HG03066 (cell line): ENCODE measurements around the gene C11orf91.

Source experiments
- ATAC-seq: cut with Tn5 transposase; IDR thresholded peaks from one replicate; pipeline ENCODE4 v1.9.1; 2021; ENCODE audit warnings: low read depth; ENCODE audit not compliant: unreplicated experiment

C11orf91 gene

DNA sequence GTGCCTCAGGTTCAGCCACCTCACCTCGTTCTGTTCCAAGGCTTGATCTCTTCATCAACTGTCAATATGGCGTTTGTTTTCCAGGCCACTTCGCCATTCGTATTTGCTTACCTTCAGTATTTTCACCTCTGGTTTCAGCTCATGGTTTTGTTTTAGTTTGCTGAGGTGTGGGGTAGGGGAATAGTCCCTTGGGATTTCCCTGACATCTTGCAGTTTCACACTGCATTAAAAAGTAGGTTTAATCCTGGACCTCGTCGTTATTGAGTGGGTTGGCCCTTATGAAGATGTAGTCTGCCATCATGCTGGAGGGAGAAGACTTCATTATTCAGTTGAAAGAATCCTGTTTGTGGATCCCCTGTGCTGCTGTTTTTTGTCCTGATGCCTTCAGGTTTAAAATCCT lies 46.0 kb downstream of the C11orf91 start:
- no peak for ATAC-seq

DNA sequence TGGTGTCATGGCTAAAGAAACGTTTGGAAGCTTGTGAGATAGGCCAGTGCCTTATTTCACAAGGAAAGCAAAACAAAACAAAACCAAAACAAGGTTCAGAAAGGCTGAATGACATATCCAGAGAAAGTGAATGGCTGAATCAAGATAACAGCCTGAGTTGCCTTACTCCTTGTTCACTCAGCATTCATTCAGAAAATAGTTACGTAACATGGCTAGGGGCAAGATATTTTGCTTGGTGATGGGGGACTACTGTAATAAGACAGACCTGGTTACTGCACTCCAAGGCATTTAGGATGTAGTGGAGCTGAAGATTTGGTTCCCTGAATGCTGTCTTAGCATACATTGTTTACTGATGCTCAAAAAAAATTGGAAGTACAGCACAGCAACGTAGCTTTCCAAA lies 47.7 kb downstream of the C11orf91 start:
- no peak for ATAC-seq

DNA sequence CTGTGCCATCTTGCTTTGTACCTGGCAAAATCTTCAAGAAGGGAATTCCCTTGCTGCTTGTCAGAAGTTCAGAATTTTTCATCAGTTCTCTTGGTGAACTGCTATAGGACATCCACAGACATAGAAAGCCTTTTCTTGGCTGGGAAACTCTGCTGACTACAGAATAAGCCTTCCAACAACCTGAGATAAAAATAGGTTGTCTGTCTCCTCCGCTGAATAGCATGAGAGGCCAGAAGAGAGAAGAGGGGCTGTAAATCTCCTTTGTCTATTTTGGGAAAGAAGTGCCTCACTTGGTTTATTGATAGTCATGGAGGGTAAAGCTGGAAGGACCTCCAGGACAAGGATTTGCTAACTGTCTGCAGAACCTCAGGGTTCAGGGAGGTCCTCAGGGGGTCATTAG lies 48.2 kb downstream of the C11orf91 start:
- ATAC-seq: no peak

DNA sequence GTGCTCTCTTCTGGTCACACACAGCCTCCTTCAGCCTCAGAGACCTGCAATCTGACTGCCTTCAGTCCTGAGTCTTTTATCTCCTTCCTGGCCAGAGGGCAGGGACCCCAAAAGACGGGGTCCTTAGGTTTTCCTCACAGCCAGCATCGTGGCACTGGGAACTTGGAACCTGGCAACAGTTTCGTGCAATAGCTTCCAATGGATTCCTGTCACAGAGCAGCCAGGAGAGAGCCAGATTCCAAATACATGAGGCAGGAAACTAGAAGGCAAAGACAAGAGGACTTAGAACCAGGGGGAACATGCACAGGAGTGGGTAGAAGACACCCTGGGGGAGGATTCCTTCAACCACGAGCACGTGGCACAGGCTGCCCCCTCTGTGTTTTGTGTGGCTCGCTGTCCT lies 48.6 kb downstream of the C11orf91 start:
- ATAC-seq: no peak

DNA sequence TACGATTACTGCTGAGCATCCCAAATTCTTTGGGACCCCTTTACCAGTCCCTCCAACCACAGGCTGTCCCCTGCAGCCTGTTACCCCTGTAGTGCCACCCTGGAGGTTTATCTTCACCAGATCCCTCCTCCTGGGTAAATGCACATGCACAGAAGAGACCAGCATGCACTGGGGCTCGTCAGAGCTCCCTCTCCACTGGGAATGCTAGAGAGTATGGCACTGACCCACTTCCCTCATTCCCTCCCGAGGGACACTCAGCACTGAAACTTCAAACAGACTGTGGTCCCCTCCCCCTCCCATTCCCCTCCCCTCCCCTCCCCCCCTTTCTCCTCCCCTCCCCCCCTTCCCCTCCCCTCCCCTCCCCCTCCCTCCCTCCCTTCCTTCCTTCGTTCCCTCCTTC lies 49.1 kb downstream of the C11orf91 start:
- ATAC-seq: no peak

- no peak for ATAC-seq
These were observed 50.7 kb downstream of the C11orf91 start for GRCh38 chr11:33649944-33650343.
